H9 (cell line): Measurements from ENCODE around the gene CD68. TPM values are rescaled to one million over a fixed set of nuclear protein-coding genes. Genes with fewer than 3 reads are reported as not detected.

Experiments used
- DNase-seq: peaks from one replicate; pipeline ENCODE4 v3.0.0-alpha.2; 2017
- H2AFZ ChIP-seq: one replicate; pipeline ENCODE4 v1.6.1; 2013; ENCODE audit warnings: mild to moderate bottlenecking, low read length, control low read depth, moderate library complexity
- H2AK5ac ChIP-seq: 2 replicates; pipeline ENCODE4 v1.6.1; 2013; ENCODE audit warnings: low read length, control low read depth, mixed read lengths; ENCODE audit not compliant: insufficient read length
- H2BK120ac ChIP-seq: one replicate; pipeline ENCODE4 v1.6.1; 2013; ENCODE audit warnings: low read depth, mild to moderate bottlenecking, low read length, control low read depth, inconsistent platforms; ENCODE audit not compliant: poor library complexity, severe bottlenecking
- H2BK12ac ChIP-seq: 2 replicates; pipeline ENCODE4 v1.6.1; 2013; ENCODE audit warnings: low read length, control low read depth, mixed read lengths, low read depth; ENCODE audit not compliant: insufficient read length
- H2BK15ac ChIP-seq: 2 replicates; pipeline ENCODE4 v1.6.1; 2013; ENCODE audit warnings: low read depth, low read length, control low read depth
- H2BK20ac ChIP-seq: one replicate; pipeline ENCODE4 v1.6.1; 2013; ENCODE audit warnings: low read depth, mild to moderate bottlenecking, low read length, control low read depth, inconsistent platforms; ENCODE audit not compliant: poor library complexity, severe bottlenecking
- H2BK5ac ChIP-seq: 2 replicates; pipeline ENCODE4 v1.6.1; 2013; ENCODE audit warnings: low read length, control low read depth, mixed read lengths; ENCODE audit not compliant: insufficient read length
- H3K14ac ChIP-seq: 2 replicates; pipeline ENCODE4 v1.6.1; 2013; ENCODE audit warnings: low read length, control low read depth; ENCODE audit not compliant: insufficient read depth
- H3K18ac ChIP-seq: 2 replicates; pipeline ENCODE4 v1.6.1; 2013; ENCODE audit warnings: low read depth, mild to moderate bottlenecking, mixed read lengths, low read length, control low read depth; ENCODE audit not compliant: insufficient read length
- H3K23ac ChIP-seq: 2 replicates; pipeline ENCODE4 v1.6.1; 2013; ENCODE audit warnings: low read length, control low read depth, mixed read lengths, low read depth; ENCODE audit not compliant: insufficient read length
- H3K23me2 ChIP-seq: 2 replicates; pipeline ENCODE4 v1.6.1; 2013; ENCODE audit warnings: low read depth, mild to moderate bottlenecking, mixed read lengths, low read length, control low read depth; ENCODE audit not compliant: insufficient read length, poor library complexity, severe bottlenecking
- H3K27ac ChIP-seq: 2 replicates; pipeline ENCODE4 v1.5.1; 2013; ENCODE audit warnings: low read length, control low read depth, mixed read lengths, low read depth; ENCODE audit not compliant: insufficient read length
- H3K27me3 ChIP-seq: 2 replicates; pipeline ENCODE4 v1.6.1; 2013; ENCODE audit warnings: low read length, control low read depth, inconsistent platforms; ENCODE audit not compliant: insufficient read depth
- H3K4ac ChIP-seq: 2 replicates; pipeline ENCODE4 v1.6.1; 2013; ENCODE audit warnings: low read depth, mild to moderate bottlenecking, control low read depth, inconsistent platforms, low read length, moderate library complexity
- H3K4me1 ChIP-seq: 2 replicates; pipeline ENCODE4 v1.6.1; 2013; ENCODE audit warnings: low read length, control low read depth, inconsistent platforms; ENCODE audit not compliant: insufficient read depth
- H3K4me2 ChIP-seq: 2 replicates; pipeline ENCODE4 v1.6.1; 2013; ENCODE audit warnings: low read length, control low read depth, mixed read lengths; ENCODE audit not compliant: insufficient read length, insufficient read depth
- H3K56ac ChIP-seq: 2 replicates; pipeline ENCODE4 v1.6.1; 2013; ENCODE audit warnings: low read depth, mild to moderate bottlenecking, mixed read lengths, low read length, control low read depth; ENCODE audit not compliant: insufficient read length
- H3K79me1 ChIP-seq: 2 replicates; pipeline ENCODE4 v1.6.1; 2013; ENCODE audit warnings: low read depth, mild to moderate bottlenecking, moderate library complexity, low read length, control low read depth, inconsistent platforms; ENCODE audit not compliant: insufficient read depth, poor library complexity, severe bottlenecking
- H3K79me2 ChIP-seq: 2 replicates; pipeline ENCODE4 v1.6.1; 2013; ENCODE audit warnings: low read length, control low read depth, inconsistent platforms; ENCODE audit not compliant: insufficient read depth
- H3K9ac ChIP-seq: 2 replicates; pipeline ENCODE4 v1.6.1; 2013; ENCODE audit warnings: low read length, control low read depth, mixed read lengths; ENCODE audit not compliant: insufficient read length; ENCODE audit errors: extremely low read depth
- H3K9me3 ChIP-seq: one replicate; pipeline ENCODE4 v1.6.1; 2013; ENCODE audit warnings: low read depth, low read length, inconsistent platforms; ENCODE audit not compliant: control insufficient read depth
- H3T11ph ChIP-seq: one replicate; pipeline ENCODE4 v1.6.1; 2013; ENCODE audit warnings: mild to moderate bottlenecking, low read length, control low read depth, inconsistent platforms
- H4K20me1 ChIP-seq: one replicate; pipeline ENCODE4 v1.6.1; 2013; ENCODE audit not compliant: control insufficient read depth, insufficient read length, insufficient read depth
- H4K5ac ChIP-seq: 2 replicates; pipeline ENCODE4 v1.6.1; 2013; ENCODE audit warnings: low read depth, mild to moderate bottlenecking, mixed read lengths, low read length, control low read depth; ENCODE audit not compliant: insufficient read length
- H4K8ac ChIP-seq: replicated peaks from 2 replicates; pipeline ENCODE4 v1.6.1; 2013; ENCODE audit warnings: low read length, control low read depth, mixed read lengths, low read depth; ENCODE audit not compliant: insufficient read length
- H4K91ac ChIP-seq: 2 replicates; pipeline ENCODE4 v1.6.1; 2013; ENCODE audit warnings: low read depth, mild to moderate bottlenecking, moderate library complexity, mixed read lengths, low read length, control low read depth; ENCODE audit not compliant: insufficient read length
- H3K27ac Mint-ChIP-seq, 3 experiments: 2 replicates in 2 of 3; 3 replicates in 1 of 3; pipeline ENCODE4 v1.8.0; 2020 to 2021; ENCODE audit warnings: mixed read lengths in 3 of 3, mild to moderate bottlenecking in 1 of 3, moderate library complexity in 1 of 3
- H3K27me3 Mint-ChIP-seq: 2 replicates; pipeline ENCODE4 v1.8.0; 2021; ENCODE audit warnings: low read depth, mild to moderate bottlenecking, moderate library complexity, mixed read lengths
- H3K36me3 Mint-ChIP-seq, 3 experiments: 2 replicates in 2 of 3; 3 replicates in 1 of 3; pipeline ENCODE4 v1.8.0; 2020 to 2021; ENCODE audit warnings: low read depth in 3 of 3, mixed read lengths in 3 of 3; ENCODE audit not compliant: insufficient read depth in 1 of 3
- H3K4me1 Mint-ChIP-seq, 2 experiments: 2 replicates each; pipeline ENCODE4 v1.8.0; 2020; ENCODE audit warnings: mixed read lengths in 2 of 2
- H3K4me3 Mint-ChIP-seq, 2 experiments: 2 replicates in 1 of 2; 3 replicates in 1 of 2; pipeline ENCODE4 v1.8.0; 2020 to 2021; ENCODE audit warnings: mild to moderate bottlenecking in 2 of 2, mixed read lengths in 2 of 2, moderate library complexity in 1 of 2
- H3K9me3 Mint-ChIP-seq, 2 experiments: 2 replicates in 1 of 2; 3 replicates in 1 of 2; pipeline ENCODE4 v1.8.0; 2020; ENCODE audit warnings: mild to moderate bottlenecking in 2 of 2, mixed read lengths in 2 of 2, moderate library complexity in 1 of 2
- CTCF ChIP-seq: fragments of 200-600 bp; sonication (generic); conservative IDR thresholded peaks from 3 replicates; pipeline ENCODE4 v1.8.0; 2021; ENCODE audit warnings: antibody characterized with exemption, mild to moderate bottlenecking
- WGBS: extraction: QIAGEN DNeasy Blood & Tissue Kit; methylation state at CpG from one replicate; pipeline ENCODE4 v1.1.7; 2013; ENCODE audit warnings: missing lambda C conversion rate, low lambda C conversion rate, mixed read lengths; ENCODE audit not compliant: insufficient read length; ENCODE audit errors: extremely low coverage; 5-methylcytosine and 5-hydroxymethylcytosine counted together
- total RNA-seq: library from RNA; stranded (reverse); gene quantifications from 2 replicates; pipeline ENCODE4 v1.2.1, GENCODE V29; 2021

Gene CD68
- total RNA-seq, 1 experiment from 2014 or later = 0.42 TPM

GRCh38 chr17:7541074-7541621, 38.3 kb upstream of the CD68 start:
- Mint-ChIP-seq H3K9me3 (peaks cover 0 to 6% of the 10 kb centered on the region in 2 experiments; a peak in 4 of 5 replicates), H3K4me1 (peaks cover 0 to 5% of the 10 kb centered on the region in 2 experiments; a peak in 2 of 4 replicates), H3K27ac (0 out of 7 replicates have a peak overlapping the region, but pooled peaks of 1 of the 3 experiments have one; percentile 57), H3K36me3 (no peaks in the 10 kb centered on the region; a peak in 1 of 7 replicates), H3K4me3 (no peak overlapping the region), H3K27me3 (peaks cover 25% of the 10 kb centered on the region)
- no peak overlapping the region for H3K27ac ChIP-seq
- DNase-seq = no peak
- H4K91ac ChIP-seq = no peak overlapping the region
- H3K9ac ChIP-seq = no peak overlapping the region
- H3K23me2 ChIP-seq = no peaks in the 10 kb centered on the region
- no peak overlapping the region for H4K8ac ChIP-seq
- no peak overlapping the region for H3K4ac ChIP-seq
- H2BK120ac ChIP-seq = no peak overlapping the region
- 0 out of 2 replicates have a peak, but pooled peaks cover 2% of the 10 kb centered on the region for H3K27me3 ChIP-seq
- H3K56ac ChIP-seq = no peak overlapping the region
- H3T11ph ChIP-seq = no peak overlapping the region
- H4K20me1 ChIP-seq = no peaks in the 10 kb centered on the region
- no peaks in the 10 kb centered on the region for H3K9me3 ChIP-seq
- no peaks in the 10 kb centered on the region for H3K79me2 ChIP-seq
- no peak for TF ChIP-seq CTCF
- no peak overlapping the region for H2BK12ac ChIP-seq
- no peak overlapping the region for H2BK15ac ChIP-seq
- no peak overlapping the region for H4K5ac ChIP-seq
- no peak overlapping the region for H3K23ac ChIP-seq
- no peak overlapping the region for H2AK5ac ChIP-seq
- no CpG with 5 or more reads among the region's 9 CpGs for WGBS
- H3K14ac ChIP-seq = no peak overlapping the region
- H3K79me1 ChIP-seq = no peaks in the 10 kb centered on the region
- no peak overlapping the region for H3K4me2 ChIP-seq
- no peak overlapping the region for H2BK20ac ChIP-seq
- no peaks in the 10 kb centered on the region for H3K4me1 ChIP-seq
- H3K18ac ChIP-seq = no peak overlapping the region
- H2BK5ac ChIP-seq = no peak overlapping the region
- no peak overlapping the region for H2AFZ ChIP-seq
